ENCODE measurements around the gene RAPGEFL1.
A peak's percentile ranks its signal among the peaks of the same experiment; 100 is the strongest.
"Not testable (repeated sequence)": the region's sequence is repeated elsewhere in the genome, so short reads cannot be mapped to it uniquely, and the experiment has no call there.

The RAPGEFL1 gene

DNA sequence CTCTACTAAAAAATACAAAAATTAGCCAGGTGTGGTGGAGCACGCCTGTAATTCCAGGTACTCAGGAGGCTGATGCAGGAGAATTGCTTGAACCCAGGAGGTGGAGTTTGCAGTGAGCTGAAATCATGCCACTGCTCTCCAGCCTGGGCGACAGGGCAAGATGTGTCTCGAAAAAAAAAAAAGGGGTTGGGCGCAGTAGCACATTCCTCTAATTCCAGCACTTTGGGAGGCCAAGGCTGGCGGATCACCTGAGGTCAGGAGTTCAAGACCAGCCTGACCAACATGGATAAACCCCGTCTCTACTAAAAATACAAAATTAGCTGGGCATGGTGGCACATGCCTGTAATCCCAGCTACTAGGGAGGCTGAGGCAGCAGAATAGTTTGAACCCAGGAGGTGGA is 36.6 kb downstream of the RAPGEFL1 start:
- DNase-seq: not testable (repeated sequence)

DNA sequence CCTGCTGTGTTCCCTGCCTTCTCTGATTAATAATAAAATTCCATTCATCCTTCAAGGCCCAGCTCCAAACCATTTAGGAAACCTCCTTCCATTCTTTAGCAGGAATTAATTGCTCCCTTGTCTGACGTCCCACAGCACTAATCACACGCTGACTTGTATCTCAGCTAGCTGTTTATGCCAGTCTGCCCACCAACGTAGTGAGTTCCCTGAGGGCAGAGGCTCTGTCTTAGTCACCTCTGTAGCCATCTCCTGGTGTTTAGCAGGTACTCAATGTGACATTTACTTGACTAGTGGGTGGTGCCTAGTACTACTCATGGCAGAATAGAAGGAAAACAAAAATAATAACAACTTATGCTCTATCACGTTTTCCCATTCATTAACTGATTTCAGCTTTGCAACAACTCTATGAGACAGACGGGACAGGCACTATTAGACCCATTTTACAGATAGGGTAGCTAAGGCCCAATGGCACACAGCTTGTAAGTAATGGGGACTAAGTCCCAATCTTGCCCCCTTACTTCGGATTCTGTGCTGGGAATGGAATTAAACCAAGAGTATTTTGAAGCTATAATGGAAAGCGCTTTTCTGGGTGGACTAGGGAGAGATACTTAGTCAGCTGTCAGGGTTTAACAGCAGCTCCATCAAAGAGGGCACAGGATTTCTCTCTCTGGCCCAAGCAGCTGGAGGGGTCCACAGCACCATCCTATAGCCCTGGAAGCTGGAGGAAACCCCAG is 40.9 kb downstream of the RAPGEFL1 start:
- no peak for DNase-seq

DNA sequence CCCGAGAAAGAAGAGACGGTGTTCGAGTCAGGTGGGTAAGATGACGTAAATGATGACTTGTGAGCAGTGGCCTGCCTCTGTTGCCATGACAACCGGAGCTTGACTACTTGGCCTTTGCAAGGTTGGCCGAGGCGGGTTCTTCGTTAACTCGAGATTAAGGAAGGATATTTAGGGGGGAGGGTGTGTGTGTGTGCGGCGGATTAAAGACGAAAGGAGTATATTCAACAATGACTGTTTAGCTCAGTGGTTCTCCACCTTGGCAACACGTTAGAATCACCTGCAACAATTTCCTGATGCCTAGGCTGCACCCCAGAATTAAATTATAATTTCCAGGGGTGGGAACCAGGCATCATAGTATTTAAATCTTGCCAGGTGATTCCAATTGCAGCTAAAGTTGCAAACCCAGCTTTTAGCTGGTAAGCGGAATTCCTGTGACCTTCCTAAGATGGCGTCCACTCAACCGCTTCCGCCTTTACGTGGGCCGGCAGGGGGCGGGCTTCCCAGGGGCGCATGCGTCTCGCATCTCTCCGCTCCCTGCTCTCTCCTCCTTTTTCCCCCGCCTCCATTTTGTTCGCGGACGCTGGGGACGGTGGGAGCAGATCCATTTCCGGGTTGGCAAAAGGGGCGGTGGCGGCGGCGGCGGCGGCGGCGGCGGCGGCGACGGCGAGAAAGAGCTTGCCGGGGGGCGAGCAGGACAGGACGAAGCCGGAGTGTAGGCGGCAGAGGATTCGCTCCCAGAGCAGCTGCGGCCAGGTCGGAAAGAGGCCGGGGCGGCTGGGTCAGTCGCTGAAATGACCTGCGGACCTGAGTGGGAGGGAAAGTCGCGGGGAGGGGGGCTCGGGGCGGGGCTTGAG is 41.7 kb downstream of the RAPGEFL1 start, which contains the start of gene WIPF2:
TSS of gene WIPF2 (plus strand) at position 565 of the 854 bp plus-strand sequence. CDS start 37,156 bp downstream, outside the sequence.
- DNase-seq: peak; percentile 98

DNA sequence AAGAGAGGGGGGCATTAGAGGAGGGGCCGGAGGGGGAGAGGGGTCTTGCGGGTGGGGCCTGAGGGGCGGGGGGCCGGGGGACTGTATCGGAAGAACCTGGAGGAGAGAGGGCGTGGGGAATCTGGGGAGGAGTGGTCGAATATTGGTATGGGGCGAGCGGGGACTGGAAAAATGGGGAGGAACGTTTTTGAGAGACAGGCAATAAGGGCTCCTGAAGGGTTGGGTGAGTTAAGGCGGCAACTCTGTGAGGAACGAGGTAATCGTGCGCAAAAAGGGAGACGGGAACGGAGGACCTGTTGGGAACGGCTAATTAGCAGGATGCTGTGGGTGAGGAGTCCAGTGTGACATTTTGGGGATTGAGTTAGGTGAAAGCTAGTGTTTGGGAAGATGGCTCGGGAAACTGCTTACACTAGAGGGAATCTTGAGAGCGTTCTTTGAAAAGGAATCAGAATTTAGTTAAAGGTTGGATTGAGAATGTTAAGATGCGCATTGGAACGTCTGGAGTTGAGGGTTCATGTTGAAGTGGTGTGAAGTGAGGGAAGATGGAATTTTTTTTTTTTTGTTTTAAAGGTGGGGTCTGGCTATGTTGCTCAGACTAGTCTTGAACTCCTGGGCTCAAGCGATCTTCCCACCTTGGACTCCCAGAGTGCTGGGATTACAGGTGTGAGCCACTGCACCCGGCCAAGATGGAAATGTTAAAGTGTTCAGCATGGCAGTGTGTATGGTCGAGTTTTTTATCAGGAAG is 42.5 kb downstream of the RAPGEFL1 start:
- DNase-seq: peak; percentile 84

DNA sequence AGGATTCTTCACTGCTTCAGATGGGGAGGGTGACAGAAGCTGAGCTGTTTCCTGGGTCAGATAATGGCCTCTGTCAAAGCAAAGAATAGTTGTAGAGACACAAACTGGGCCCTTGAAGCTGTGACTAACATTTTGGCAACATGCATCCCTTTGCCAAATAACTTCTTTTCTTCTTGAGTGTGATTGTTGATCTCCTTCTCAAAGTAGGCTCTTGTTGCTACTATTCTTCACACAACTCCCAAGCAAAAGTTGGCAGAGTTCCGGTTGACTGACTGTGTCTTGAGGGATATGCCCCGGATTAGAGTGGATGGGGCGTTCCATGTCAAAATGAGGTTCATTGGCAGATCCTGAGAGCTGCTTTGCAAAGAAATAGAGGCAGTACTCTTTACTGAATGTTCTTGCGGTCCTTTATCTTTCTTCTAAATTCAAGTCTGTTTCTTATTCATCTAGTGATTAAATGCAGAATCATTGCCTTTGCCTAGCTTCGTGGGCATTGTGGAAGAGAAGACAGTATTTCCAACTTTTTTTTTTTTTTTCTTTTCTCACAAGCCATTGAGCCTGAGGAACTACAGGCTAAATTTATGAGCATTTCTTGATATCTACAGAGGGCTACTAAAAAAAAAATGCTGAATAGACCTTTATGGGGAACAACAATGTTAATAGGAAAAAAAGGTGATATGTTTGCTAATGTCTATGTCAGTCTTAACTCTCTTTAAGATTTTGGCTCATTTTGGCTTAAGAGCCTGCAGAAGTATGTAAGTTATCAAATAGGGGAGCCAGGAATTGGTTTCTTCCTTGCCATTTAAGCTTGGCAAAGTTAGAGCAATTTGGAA is 47.7 kb downstream of the RAPGEFL1 start:
- DNase-seq: no peak

DNA sequence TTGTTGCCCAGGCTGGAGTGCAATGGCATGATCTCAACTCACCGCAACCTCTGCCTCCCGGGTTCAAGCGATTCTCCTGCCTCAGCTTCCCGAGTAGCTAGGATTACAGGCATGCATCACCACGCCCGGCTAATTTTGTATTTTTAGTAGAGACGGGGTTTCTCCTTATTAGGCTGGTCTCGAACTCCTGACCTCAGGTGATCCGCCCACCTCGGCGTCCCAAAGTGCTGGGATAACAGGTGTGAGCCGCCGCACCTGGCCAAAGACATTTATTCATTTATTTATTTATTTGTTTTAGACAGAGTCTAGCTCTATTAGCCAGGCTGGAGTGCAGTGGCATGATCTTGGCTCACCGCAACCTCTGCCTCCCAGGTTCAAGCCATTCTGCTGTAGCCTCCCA is 51.9 kb downstream of the RAPGEFL1 start:
- not testable (repeated sequence) for DNase-seq

DNA sequence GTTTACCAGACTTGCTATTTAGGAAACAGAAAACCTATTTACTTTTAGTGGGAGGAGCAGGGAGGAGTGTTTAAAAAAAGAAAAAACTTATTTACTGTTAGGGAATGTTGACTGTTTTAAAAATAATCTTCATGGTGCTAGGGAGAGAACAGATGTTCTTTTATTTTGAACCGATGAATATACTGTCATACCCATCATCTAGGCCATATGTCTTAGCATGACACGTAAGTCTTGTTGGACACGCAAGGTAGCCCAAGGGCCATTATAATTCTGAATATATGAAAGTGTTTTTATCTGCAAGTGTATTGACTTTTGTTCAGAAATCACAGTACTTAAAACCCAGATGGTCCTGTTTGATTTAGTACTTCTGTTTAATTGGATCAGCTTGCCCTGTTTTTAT is 53.4 kb downstream of the RAPGEFL1 start:
- DNase-seq: no peak

DNA sequence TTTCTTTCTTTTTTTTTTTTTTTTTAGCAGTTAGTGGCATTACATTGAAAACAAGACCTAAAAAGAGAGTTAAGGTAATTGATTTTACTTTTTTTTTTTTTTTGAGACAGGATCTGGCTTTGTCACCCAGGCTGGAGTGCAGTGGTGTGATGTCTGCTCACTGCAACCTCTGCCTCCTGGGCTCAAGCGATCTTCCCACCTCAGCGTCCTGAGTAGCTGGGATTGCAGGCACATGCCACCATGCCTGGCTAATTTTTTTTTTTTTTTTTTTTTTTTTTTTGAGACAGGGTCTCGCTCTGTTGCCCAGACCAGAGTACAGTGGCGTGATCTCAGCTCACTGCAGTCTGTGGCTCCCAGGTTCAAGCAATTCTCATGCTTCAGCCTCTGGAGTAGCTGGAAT is 54.7 kb downstream of the RAPGEFL1 start:
- DNase-seq: not testable (repeated sequence)

DNA sequence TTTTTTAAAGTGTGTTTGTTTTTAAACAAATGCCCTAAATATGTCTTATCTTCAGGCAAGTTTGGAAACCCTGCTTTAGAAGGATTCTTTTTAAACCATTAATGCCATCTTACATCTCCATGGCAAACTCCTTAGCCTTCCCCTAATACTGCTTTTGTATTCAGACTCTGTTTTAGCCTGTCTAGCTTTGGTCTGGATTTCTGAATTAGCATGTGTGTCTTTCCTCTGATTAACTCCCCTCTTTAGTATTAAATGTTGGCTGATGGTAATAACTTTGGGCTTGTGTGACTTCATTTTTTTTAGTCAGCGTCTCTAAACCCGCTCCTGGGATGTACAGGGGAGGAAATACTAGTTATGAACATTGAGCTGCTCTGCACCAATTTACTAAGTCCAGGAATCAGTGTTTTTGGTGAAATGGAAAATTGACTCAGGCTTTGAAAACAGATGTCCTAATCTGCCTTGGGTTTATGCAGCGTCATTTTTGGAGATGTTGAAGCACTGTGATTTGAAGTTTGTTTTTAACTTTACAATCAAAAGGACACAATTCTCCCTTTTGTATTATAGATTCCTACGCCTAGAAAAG is 64.1 kb downstream of the RAPGEFL1 start:
- no peak for DNase-seq

DNA sequence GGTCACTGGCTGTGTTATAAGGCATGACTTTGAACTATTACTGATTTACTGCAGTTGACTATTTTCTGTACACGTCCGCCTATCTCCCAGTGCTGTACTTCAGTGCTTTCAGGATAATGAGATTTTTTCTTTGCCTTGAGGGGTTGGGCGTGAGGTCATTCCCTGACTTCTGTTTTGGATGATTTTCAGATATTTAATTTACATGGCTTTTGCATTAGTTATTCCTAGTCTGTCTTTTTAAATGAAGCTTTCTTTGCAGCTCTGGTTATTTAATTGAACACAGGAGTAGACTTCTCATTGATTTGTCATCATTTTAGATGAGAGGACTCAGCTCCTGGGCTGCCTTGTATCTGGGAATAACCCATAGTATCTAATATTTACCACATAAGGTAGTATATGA is 65.5 kb downstream of the RAPGEFL1 start:
- no peak for DNase-seq

DNA sequence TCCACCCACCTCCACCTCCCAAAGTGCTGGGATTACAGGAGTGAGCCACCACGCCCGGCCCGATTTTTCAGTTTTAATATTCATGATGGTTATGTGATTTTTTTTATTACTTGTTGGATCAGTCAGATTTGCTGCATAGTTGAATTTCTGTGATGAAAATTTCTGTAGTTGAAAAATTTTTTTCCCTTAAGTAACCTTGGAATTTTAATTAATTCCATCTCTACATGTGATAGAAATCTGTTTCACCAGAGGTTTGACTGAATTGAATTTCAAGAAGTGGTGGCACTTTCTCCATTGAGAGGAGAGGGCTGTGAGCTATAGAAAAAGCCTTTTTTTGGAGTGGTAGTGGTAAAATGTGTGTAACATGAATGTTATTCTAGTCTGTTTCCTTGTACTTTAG is 66.5 kb downstream of the RAPGEFL1 start:
- no peak for DNase-seq

DNA sequence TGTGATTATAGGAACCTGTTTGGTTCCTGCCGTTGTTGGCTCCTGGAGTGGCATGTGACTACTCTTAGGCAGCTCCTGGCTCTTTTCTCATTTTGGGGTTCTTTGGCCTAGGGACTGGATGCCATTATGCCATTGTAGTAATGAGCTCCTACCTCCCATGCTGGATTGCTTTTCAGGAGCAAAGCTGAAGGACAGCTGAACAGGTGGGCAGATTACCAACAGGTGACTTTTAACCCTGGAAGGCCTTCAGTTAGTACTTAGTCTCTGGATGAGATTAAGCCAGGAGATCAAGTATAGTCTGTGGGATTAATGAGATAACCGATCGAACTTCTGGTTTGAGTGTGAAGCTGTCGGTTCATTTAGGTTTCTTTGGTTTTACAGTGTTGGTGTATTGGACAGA is 67.0 kb downstream of the RAPGEFL1 start:
- no peak for DNase-seq
